B cell (primary cell): ENCODE results near the gene RANBP9. TPM values are rescaled to one million over a fixed set of nuclear protein-coding genes. Genes with fewer than 3 reads are reported as not detected.

ENCODE experiments used
- ATAC-seq: fragments of 200-7000 bp; cut with Tn5 transposase; one replicate; pipeline ENCODE4 v1.10.0; 2021; ENCODE audit warnings: low read depth, mild to moderate bottlenecking, moderate number of reproducible peaks, moderate library complexity
- CTCF ChIA-PET: fragments of 350-600 bp; sonication (Branson Sonifier 250); formaldehyde crosslinking; loops from one replicate; lab custom pipeline; 2021; ENCODE audit warnings: antibody characterized with exemption, inconsistent platforms; lab: Charles Lee
- POLR2A ChIA-PET: fragments of 350-600 bp; sonication (Branson Sonifier 250); formaldehyde crosslinking; loops from one replicate; lab custom pipeline; 2021; ENCODE audit warnings: antibody characterized with exemption; lab: Charles Lee
- DNase-seq: peaks from one replicate; pipeline ENCODE4 v3.0.0; 2013
- H2AFZ ChIP-seq: 2 replicates; pipeline ENCODE4 v1.6.1; 2012; ENCODE audit warnings: mild to moderate bottlenecking, low read depth, low read length; ENCODE audit not compliant: insufficient read depth, poor library complexity, severe bottlenecking
- H3K27ac ChIP-seq, 2 donors: 1 replicate in 1 of 2; 2 replicates in 1 of 2; pipeline ENCODE4 v1.5.1; 2012 to 2013; ENCODE audit warnings: low read length in 2 of 2, mild to moderate bottlenecking in 2 of 2, moderate library complexity in 1 of 2
- H3K27me3 ChIP-seq, 4 experiments: fragments of 200-600 bp in 1 of 4; sonication (generic) in 1 of 4; replicated peaks in 1 of 4; 1 replicate in 2 of 4; 2 replicates in 2 of 4; pipeline versions ENCODE4 v1.6.1 to v1.7.0; 2013 to 2016; ENCODE audit warnings: low read length in 3 of 4, mild to moderate bottlenecking in 2 of 4, mixed read lengths in 1 of 4, moderate library complexity in 1 of 4; ENCODE audit not compliant: insufficient read depth in 4 of 4, control insufficient read depth in 3 of 4; ENCODE audit errors: control extremely low read depth in 1 of 4
- H3K36me3 ChIP-seq, 2 experiments: replicated peaks in 1 of 2; 1 replicate in 1 of 2; 2 replicates in 1 of 2; pipeline versions ENCODE4 v1.6.1 to v1.7.1; 2013; ENCODE audit warnings: low read length in 1 of 2; ENCODE audit not compliant: insufficient read depth in 2 of 2, control insufficient read depth in 1 of 2; ENCODE audit errors: control extremely low read depth in 1 of 2, extremely low read depth in 1 of 2
- H3K4me1 ChIP-seq, 2 donors: fragments of 200-600 bp in 1 of 2; sonication (generic) in 1 of 2; 1 replicate in 1 of 2; 2 replicates in 1 of 2; pipeline versions ENCODE4 v1.5.1 to v1.6.1; 2013 to 2017; ENCODE audit warnings: low read length in 2 of 2; ENCODE audit not compliant: control insufficient read depth in 2 of 2, insufficient read depth in 2 of 2
- H3K4me2 ChIP-seq: replicated peaks from 2 replicates; pipeline ENCODE3; 2012; ENCODE audit warnings: mild to moderate bottlenecking, low read depth, low read length; ENCODE audit not compliant: poor library complexity, severe bottlenecking
- H3K4me3 ChIP-seq, 5 experiments: fragments of 200-600 bp in 1 of 5; sonication (generic) in 1 of 5; 1 replicate in 3 of 5; 2 replicates in 2 of 5; pipeline versions ENCODE4 v1.5.1 to v1.7.0; 2011 to 2016; ENCODE audit warnings: low read length in 4 of 5, mild to moderate bottlenecking in 4 of 5, low read depth in 2 of 5, control low read depth in 1 of 5, moderate library complexity in 1 of 5; ENCODE audit not compliant: insufficient read depth in 1 of 5; ENCODE audit errors: control extremely low read depth in 1 of 5, extremely low read depth in 1 of 5
- H3K79me2 ChIP-seq: fragments of 200-600 bp; sonication (generic); one replicate; pipeline ENCODE4 v1.6.0; 2016; ENCODE audit warnings: low read length; ENCODE audit not compliant: control insufficient read depth, insufficient read depth
- H3K9ac ChIP-seq: fragments of 200-600 bp; sonication (generic); 2 replicates; pipeline ENCODE4 v1.6.1; 2017; ENCODE audit warnings: mild to moderate bottlenecking, low read length, moderate library complexity
- H3K9me3 ChIP-seq, 3 donors: one replicate each; pipeline versions ENCODE4 v1.6.1 to v1.7.1; 2013; ENCODE audit warnings: low read length in 2 of 3; ENCODE audit not compliant: control insufficient read depth in 2 of 3, insufficient read depth in 1 of 3; ENCODE audit errors: control extremely low read depth in 1 of 3
- H4K20me1 ChIP-seq: 2 replicates; pipeline ENCODE4 v1.6.0; 2012; ENCODE audit warnings: mild to moderate bottlenecking, low read length; ENCODE audit not compliant: insufficient read depth, control insufficient read depth, poor library complexity, severe bottlenecking
- H3K27ac Mint-ChIP-seq: one replicate; pipeline ENCODE4 v1.8.0; 2021; ENCODE audit warnings: mixed read lengths
- H3K27me3 Mint-ChIP-seq: one replicate; pipeline ENCODE4 v1.8.0; 2021; ENCODE audit warnings: mixed read lengths
- H3K4me1 Mint-ChIP-seq: one replicate; pipeline ENCODE4 v1.8.0; 2021; ENCODE audit warnings: mixed read lengths
- H3K4me3 Mint-ChIP-seq: one replicate; pipeline ENCODE4 v1.8.0; 2021; ENCODE audit warnings: mixed read lengths
- H3K9me3 Mint-ChIP-seq: one replicate; pipeline ENCODE4 v1.8.0; 2022; ENCODE audit warnings: mixed read lengths; ENCODE audit not compliant: insufficient read depth
- CTCF ChIP-seq: fragments of 200-600 bp; IDR thresholded peaks from one replicate; pipeline ENCODE4 v1.8.0; 2022; ENCODE audit warnings: antibody characterized with exemption, mild to moderate bottlenecking
- EZH2 ChIP-seq: IDR thresholded peaks from 2 replicates; pipeline ENCODE4 v1.6.1; 2012; ENCODE audit warnings: borderline replicate concordance, low read depth, mild to moderate bottlenecking, moderate library complexity, low read length; ENCODE audit not compliant: insufficient read depth, poor library complexity, severe bottlenecking
- WGBS: methylation state at CpG from one replicate; pipeline ENCODE4 v1.1.5; 2013; ENCODE audit warnings: missing lambda C conversion rate; ENCODE audit not compliant: insufficient coverage; 5-methylcytosine and 5-hydroxymethylcytosine counted together
- intact Hi-C: fragments of 100-400 bp; cut with micrococcal nuclease; formaldehyde crosslinking; loops from one replicate; pipeline ENCODE4 v1.10.0; 2022
- polyA plus RNA-seq: library from polyadenylated mRNA; depleted of rRNA; stranded (reverse); fragments of >200 nt; gene quantifications from 2 replicates; pipeline ENCODE4 v1.2.3, GENCODE V29; 2012
- total RNA-seq, 2 donors: library from RNA; stranded (reverse); fragments of 120-200 nt in 1 of 2; gene quantifications; 1 replicate in 1 of 2; 2 replicates in 1 of 2; pipeline versions ENCODE4 v1.2.3 to v1.2.4, GENCODE V29; 2013 to 2022

RANBP9 gene
- total and polyA plus RNA-seq, 2 donors (not counting 1 experiment from before 2014, with no cell fraction given): 20.0 to 34.1 TPM

DNA sequence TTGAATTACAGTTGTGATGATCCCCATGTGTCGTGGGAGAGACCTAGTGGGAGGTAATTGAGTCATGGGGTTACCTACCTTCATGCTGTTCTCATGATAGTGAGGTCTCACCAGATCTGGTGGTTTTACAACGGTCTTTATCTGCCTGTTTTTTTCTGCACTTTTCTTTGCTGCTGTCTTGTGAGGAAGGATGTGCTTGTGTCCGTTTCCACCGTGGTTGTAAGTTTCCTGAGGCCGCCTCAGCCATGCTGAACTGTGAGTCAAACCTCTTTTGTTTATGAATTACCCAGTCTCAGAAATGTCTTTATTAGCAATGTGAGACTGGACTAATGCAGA lies 6.5 kb upstream of the RANBP9 start:
- TF ChIP-seq EZH2 (no peak), CTCF (no peak)
- 67% methylated on average over 1 of the region's 5 CpGs for WGBS
- Histone ChIP-seq H3K79me2 (no peaks in the 10 kb centered on the region), H3K9ac (no peak overlapping the region), H3K9me3 (no peaks in the 10 kb centered on the region), H3K4me2 (no peak overlapping the region), H2AFZ (no peak overlapping the region), H4K20me1 (no peaks in the 10 kb centered on the region), H3K4me1 (peaks cover 0 to 1% of the 10 kb centered on the region in 2 donors), H3K36me3 (no peaks in the 10 kb centered on the region), H3K27me3 (no peaks in the 10 kb centered on the region), H3K4me3 (no peak overlapping the region), H3K27ac (no peak overlapping the region)
- peaks cover 6% of the 10 kb centered on the region for H3K9me3 Mint-ChIP-seq
- DNase-seq (no peak), ATAC-seq (no peak)
- peaks cover 5% of the 10 kb centered on the region for H3K4me1 Mint-ChIP-seq
- no peak overlapping the region for H3K27ac Mint-ChIP-seq
- intact Hi-C loops: no loop called here
- no peak overlapping the region for H3K4me3 Mint-ChIP-seq
- ChIA-PET CTCF (no interaction called here), POLR2A (no interaction called here)
- no peaks in the 10 kb centered on the region for H3K27me3 Mint-ChIP-seq

- Mint-ChIP-seq H3K4me3 (no peak overlapping the region), H3K4me1 (peaks cover 12% of the 10 kb centered on the region), H3K9me3 (peaks cover 6% of the 10 kb centered on the region), H3K27me3 (no peaks in the 10 kb centered on the region), H3K27ac (no peak overlapping the region)
- no peak for TF ChIP-seq EZH2
- TF ChIP-seq CTCF: no peak
- CTCF ChIA-PET: no interaction called here
- ATAC-seq (no peak), DNase-seq (no peak)
- intact Hi-C loops: no loop called here
- Histone ChIP-seq H3K27me3 (no peaks in the 10 kb centered on the region), H3K27ac (no peak overlapping the region), H3K4me3 (no peak overlapping the region), H3K4me2 (no peak overlapping the region), H3K79me2 (no peaks in the 10 kb centered on the region), H3K9ac (no peak overlapping the region), H3K9me3 (no peaks in the 10 kb centered on the region), H3K4me1 (peaks cover 6 to 9% of the 10 kb centered on the region in 2 donors), H3K36me3 (no peaks in the 10 kb centered on the region), H4K20me1 (no peaks in the 10 kb centered on the region), H2AFZ (no peak overlapping the region)
- WGBS: 97% methylated on average over 21 of the region's 22 CpGs
- POLR2A ChIA-PET: no interaction called here
Observed at GRCh38 chr6:13716955-13717295, 5.3 kb upstream of the RANBP9 start.
